Esophagus squamous epithelium (tissue), 5 donors: Measurements from ENCODE around the gene HECTD2. TPM values are rescaled to one million over a fixed set of nuclear protein-coding genes. Genes with fewer than 3 reads are reported as not detected.

ENCODE experiments used
- DNase-seq: peaks from one replicate; lab custom pipeline; 2025; lab: John Stamatoyannopoulos, UW
- H3K27ac ChIP-seq, 4 donors: fragments of 200-600 bp; sonication (generic); one replicate each; pipeline ENCODE4 v1.5.1; 2016 to 2019; ENCODE audit warnings: mild to moderate bottlenecking in 1 of 4
- H3K27me3 ChIP-seq, 4 donors: fragments of 200-600 bp; sonication (generic); 1 replicate in 3 of 4; 2 replicates in 1 of 4; pipeline versions ENCODE4 v1.5.1 to v1.6.0; 2017 to 2021; ENCODE audit warnings: antibody characterized with exemption in 1 of 4
- H3K36me3 ChIP-seq, 3 donors: fragments of 200-600 bp; sonication (generic); one replicate each; pipeline ENCODE4 v1.5.1; 2016 to 2019
- H3K4me1 ChIP-seq, 3 donors: fragments of 200-600 bp; sonication (generic); one replicate each; pipeline ENCODE4 v1.5.1; 2017 to 2019
- H3K4me3 ChIP-seq, 4 donors: fragments of 200-600 bp; sonication (generic); 1 replicate in 3 of 4; 2 replicates in 1 of 4; pipeline ENCODE4 v1.5.1; 2016 to 2019; ENCODE audit warnings: mild to moderate bottlenecking in 2 of 4, moderate library complexity in 1 of 4
- H3K9me3 ChIP-seq, 3 donors: fragments of 200-600 bp; sonication (generic); one replicate each; pipeline ENCODE4 v1.5.1; 2016 to 2019
- POLR2A ChIP-seq, 4 donors: fragments of 450-650 bp; IDR thresholded peaks; one replicate each; pipeline ENCODE4 v1.6.1; 2017; ENCODE audit warnings: antibody characterized with exemption in 4 of 4, mild to moderate bottlenecking in 4 of 4, moderate library complexity in 3 of 4
- WGBS, 2 donors: methylation state at CpG; one replicate each; pipeline ENCODE4 v1.1.5; 2018; 5-methylcytosine and 5-hydroxymethylcytosine counted together
- intact Hi-C: fragments of 100-400 bp; cut with DNase I; formaldehyde crosslinking; loops from one replicate; pipeline ENCODE4 v1.15.0; 2022
- total RNA-seq, 4 donors: library from RNA; depleted of rRNA; stranded (reverse); fragments of >200 nt; gene quantifications; one replicate each; pipeline ENCODE4 v1.1.0, GENCODE V29; 2016
- TF ChIP-seq, protein P1 (sequence below), 6 experiments: fragments of 450-650 bp in 4 of 6; fragments of 200-600 bp in 2 of 6; sonication (generic) in 2 of 6; IDR thresholded peaks; one replicate each; pipeline ENCODE4 v1.5.1; 2016 to 2019; ENCODE audit warnings: antibody characterized with exemption in 6 of 6, mild to moderate bottlenecking in 4 of 6, moderate library complexity in 4 of 6
- donor health status: DM: yes; HTN: yes; CAD: no.

Gene HECTD2
- total RNA-seq, 4 donors from 2014 or later: 5.0 to 12.8 (median 6.8) TPM

GRCh38 chr10:91551856-91552255, 141.7 kb downstream of the HECTD2 start:
- Histone ChIP-seq H3K27me3 (no peaks in the 10 kb centered on the region), H3K4me3 (no peak overlapping the region), H3K4me1 (peaks cover 6 to 53% (median 17%) of the 10 kb centered on the region in 3 donors), H3K36me3 (no peaks in the 10 kb centered on the region), H3K9me3 (no peaks in the 10 kb centered on the region), H3K27ac (no peak overlapping the region)
- TF ChIP-seq POLR2A (IDR thresholded peaks at IDR 0.05): no peak
- TF ChIP-seq, protein P1, sequence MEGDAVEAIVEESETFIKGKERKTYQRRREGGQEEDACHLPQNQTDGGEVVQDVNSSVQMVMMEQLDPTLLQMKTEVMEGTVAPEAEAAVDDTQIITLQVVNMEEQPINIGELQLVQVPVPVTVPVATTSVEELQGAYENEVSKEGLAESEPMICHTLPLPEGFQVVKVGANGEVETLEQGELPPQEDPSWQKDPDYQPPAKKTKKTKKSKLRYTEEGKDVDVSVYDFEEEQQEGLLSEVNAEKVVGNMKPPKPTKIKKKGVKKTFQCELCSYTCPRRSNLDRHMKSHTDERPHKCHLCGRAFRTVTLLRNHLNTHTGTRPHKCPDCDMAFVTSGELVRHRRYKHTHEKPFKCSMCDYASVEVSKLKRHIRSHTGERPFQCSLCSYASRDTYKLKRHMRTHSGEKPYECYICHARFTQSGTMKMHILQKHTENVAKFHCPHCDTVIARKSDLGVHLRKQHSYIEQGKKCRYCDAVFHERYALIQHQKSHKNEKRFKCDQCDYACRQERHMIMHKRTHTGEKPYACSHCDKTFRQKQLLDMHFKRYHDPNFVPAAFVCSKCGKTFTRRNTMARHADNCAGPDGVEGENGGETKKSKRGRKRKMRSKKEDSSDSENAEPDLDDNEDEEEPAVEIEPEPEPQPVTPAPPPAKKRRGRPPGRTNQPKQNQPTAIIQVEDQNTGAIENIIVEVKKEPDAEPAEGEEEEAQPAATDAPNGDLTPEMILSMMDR (IDR thresholded peaks at IDR 0.05): peak in 5 of 6 experiments; percentile 28 to 54 (median 38)
- DNase-seq: no peak
- WGBS, 2 donors: 73 to 80% methylated on average over 8 of the region's 8 CpGs
- intact Hi-C loops: loop anchor here (10.0 kb wide), 1 partner anchor 83 kb away; the partner anchor contains the start of gene PPP1R3C

DNA sequence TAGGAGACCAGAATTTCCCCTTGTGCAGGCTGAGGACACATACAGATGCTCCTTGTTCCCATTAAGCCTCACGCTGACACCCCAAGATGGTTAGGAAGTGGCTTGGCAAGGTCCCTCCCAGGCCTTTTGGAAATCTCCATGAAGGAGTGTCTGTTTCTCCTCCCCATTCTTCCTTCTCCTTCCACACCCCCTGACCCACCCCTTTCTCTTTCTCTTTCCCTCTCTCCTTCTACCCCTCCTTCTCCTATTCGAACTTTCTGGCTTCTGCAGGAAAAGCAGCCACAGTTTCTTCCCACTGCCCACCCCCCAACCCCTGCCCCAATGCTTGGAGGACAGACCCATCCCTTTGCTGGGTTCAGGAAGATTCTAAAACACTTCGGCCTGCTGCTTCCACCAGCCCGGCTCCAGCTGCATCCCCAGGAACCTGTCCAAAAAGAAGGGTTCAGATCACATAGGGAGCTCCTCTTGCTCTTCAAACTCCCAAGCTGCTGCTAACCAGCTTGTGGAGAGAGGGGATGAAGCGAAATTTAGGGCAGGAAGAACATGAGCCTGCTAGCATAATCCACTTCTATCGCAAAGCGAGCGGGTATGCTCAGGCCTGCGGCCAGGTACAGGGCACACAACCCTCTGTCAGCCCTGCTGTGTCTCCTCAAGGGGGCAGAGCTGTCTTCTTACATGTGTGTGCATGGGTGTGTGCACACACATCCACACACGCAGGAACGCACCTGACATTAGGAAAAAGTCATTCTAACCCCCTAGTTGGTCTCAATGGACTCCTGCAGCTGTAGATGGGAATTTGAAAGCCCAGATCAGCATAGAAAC, 142.3 kb downstream of the HECTD2 start:
- no peak for DNase-seq

GRCh38 chr10:91555455-91555854, 145.3 kb downstream of the HECTD2 start:
- Histone ChIP-seq H3K4me3 (no peak overlapping the region), H3K36me3 (no peaks in the 10 kb centered on the region), H3K27me3 (no peaks in the 10 kb centered on the region), H3K4me1 (peaks cover 6 to 50% (median 17%) of the 10 kb centered on the region in 3 donors), H3K27ac (peak overlapping the region in 3 of 4 donors; percentile 32 to 71 (median 48)), H3K9me3 (no peaks in the 10 kb centered on the region)
- DNase-seq: no peak
- intact Hi-C loops: loop anchor here (10.0 kb wide), 1 partner anchor 79 kb away; the partner anchor contains the start of gene PPP1R3C
- TF ChIP-seq POLR2A (IDR thresholded peaks at IDR 0.05): no peak
- TF ChIP-seq, protein P1 (IDR thresholded peaks at IDR 0.05): no peak

More for the DNA sequence above, 142.3 kb downstream of the HECTD2 start:
- Histone ChIP-seq H3K36me3 (no peaks in the 10 kb centered on the region), H3K9me3 (no peaks in the 10 kb centered on the region), H3K4me3 (no peak overlapping the region), H3K27me3 (no peaks in the 10 kb centered on the region), H3K4me1 (peaks cover 6 to 52% (median 17%) of the 10 kb centered on the region in 3 donors), H3K27ac (no peak overlapping the region)
- 74 to 76% methylated on average over 7 to 9 of the region's 11 CpGs for WGBS, 2 donors
- intact Hi-C loops: loop anchor here (10.0 kb wide), 1 partner anchor 82 kb away; the partner anchor contains the start of gene PPP1R3C
- TF ChIP-seq POLR2A (IDR thresholded peaks at IDR 0.05): no peak
- TF ChIP-seq, protein P1 (IDR thresholded peaks at IDR 0.05): peak in 4 of 6 experiments; percentile 27 to 61 (median 39)

GRCh38 chr10:91556691-91557566, 146.8 kb downstream of the HECTD2 start:
- H3K9me3 ChIP-seq: no peaks in the 10 kb centered on the region
- H3K4me3 ChIP-seq: no peak overlapping the region
- no peak overlapping the region for H3K27ac ChIP-seq
- no peaks in the 10 kb centered on the region for H3K27me3 ChIP-seq
- WGBS, 2 donors: 89 to 93% methylated on average over 12 of the region's 12 CpGs
- TF ChIP-seq, protein P1 (IDR thresholded peaks at IDR 0.05): no peak
- no peak for TF ChIP-seq POLR2A (IDR thresholded peaks at IDR 0.05)
- H3K4me1 ChIP-seq: peaks cover 6 to 47% (median 17%) of the 10 kb centered on the region in 3 donors
- DNase-seq: no peak
- H3K36me3 ChIP-seq: no peaks in the 10 kb centered on the region
- intact Hi-C loops: loop anchor here (10.0 kb wide), 1 partner anchor 78 kb away; the partner anchor contains the start of gene PPP1R3C
